Left cardiac atrium (tissue), 4 donors: Measurements from ENCODE around the gene OR8A1. TPM values are rescaled to one million over a fixed set of nuclear protein-coding genes. Genes with fewer than 3 reads are reported as not detected.
A peak's percentile ranks its signal among the peaks of the same experiment; 100 is the strongest.
"Not testable (repeated sequence)": the region's sequence is repeated elsewhere in the genome, so short reads cannot be mapped to it uniquely, and the experiment has no call there.

Experiments
- ATAC-seq, 2 donors: fragments of 200-7000 bp; cut with Tn5 transposase; one replicate each; pipeline ENCODE4 v1.9.1; 2020; ENCODE audit warnings: mild to moderate bottlenecking in 2 of 2, moderate library complexity in 2 of 2
- DNase-seq: peaks from one replicate; pipeline ENCODE4 v3.0.0-alpha.2; 2020
- intact Hi-C, 2 donors: fragments of 100-400 bp; cut with DNase I; formaldehyde crosslinking; loops; one replicate each; pipeline versions ENCODE4 v1.14.1 to v1.15.1; 2022 to 2023
- total RNA-seq, 2 donors: library from RNA; stranded (reverse); fragmentation: NEBNext Ultra II Directional; extraction: Animal tissue kit (Norgen Biotek cat#: 25700); gene quantifications; one replicate each; pipeline ENCODE4 v1.2.1, GENCODE V29; 2021
- donor health status: DM: no; HTN: yes; CAD: no.
- donor health status: DM: no; HTN: yes; CAD: no; lungs with severe emphysema.
- donor health status: DM: yes; HTN: yes; CAD: no.
- donor health status: Dilated cardiomyopathy.

Gene OR8A1
- total RNA-seq, 2 donors from 2014 or later: not detected

DNA sequence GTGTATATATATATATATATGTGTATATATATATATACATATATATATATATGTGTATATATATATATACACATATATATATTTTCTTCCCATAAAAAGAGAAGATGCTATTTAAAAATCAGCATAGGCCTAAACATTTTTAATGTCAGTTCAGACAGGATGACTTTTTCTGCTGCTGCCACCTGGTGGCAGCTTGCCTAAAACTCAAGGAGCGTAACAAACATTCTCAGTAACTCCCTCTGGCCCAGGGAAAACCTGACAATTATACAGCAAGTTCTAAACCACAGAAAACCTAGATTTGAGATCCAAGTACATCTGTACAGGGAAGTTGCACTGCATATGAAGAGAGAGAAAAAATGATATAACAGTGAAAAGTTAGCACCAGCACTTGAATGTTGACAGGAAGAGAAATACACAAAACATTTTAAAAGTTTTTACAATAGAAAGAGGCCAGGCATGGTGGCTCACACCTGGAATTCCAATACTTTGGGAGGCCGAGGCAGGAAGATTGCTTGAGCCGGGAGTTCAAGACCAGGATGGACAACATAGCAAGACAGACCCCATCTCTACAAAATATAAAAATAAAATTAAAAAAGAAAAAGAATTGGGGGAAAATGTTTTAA is 16.6 kb downstream of the OR8A1 start:
- intact Hi-C loops: loop anchor here in 1 of 2 donors (1.0 to 10.0 kb wide), 2 partner anchors 102 to 171 kb away; no protein-coding TSS in a partner anchor
- ATAC-seq (peak in 1 of 2 donors; percentile 53), DNase-seq (peak; percentile 70)

GRCh38 chr11:124591430-124591829 is 21.6 kb downstream of the OR8A1 start:
- ATAC-seq: no peak
- intact Hi-C loops: no loop called here
- no peak for DNase-seq

- intact Hi-C loops: no loop called here
- DNase-seq (no peak), ATAC-seq (no peak)
These were observed 22.8 kb downstream of the OR8A1 start for GRCh38 chr11:124592627-124593026.

DNA sequence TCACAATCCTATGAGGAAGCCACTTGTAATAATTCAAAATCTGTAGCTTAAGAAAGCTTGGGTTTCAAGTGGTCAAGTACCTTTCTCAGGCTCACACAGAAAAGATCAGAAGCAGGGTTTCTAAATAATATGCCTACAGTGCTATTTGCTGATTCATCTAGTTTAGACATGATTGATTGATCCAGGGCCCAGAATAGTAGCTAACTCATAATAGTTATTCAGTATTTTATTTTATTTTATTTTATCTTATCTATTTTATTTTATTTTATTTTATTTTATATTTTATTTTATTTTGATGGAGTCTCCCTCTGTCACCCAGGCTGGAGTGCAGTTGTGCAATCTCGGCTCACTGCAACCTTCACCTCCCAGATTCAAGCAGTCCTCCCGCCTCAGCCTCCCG is 25.5 kb downstream of the OR8A1 start:
- ATAC-seq: no peak
- intact Hi-C loops: no loop called here
- DNase-seq: no peak

- intact Hi-C loops: no loop called here
- ATAC-seq (no peak), DNase-seq (no peak)
These were observed 27.8 kb downstream of the OR8A1 start for GRCh38 chr11:124597626-124598025.

- DNase-seq: no peak
- intact Hi-C loops: no loop called here
- no peak for ATAC-seq
These were observed 31.0 kb downstream of the OR8A1 start for GRCh38 chr11:124600621-124601320.

- DNase-seq (no peak), ATAC-seq (no peak)
- intact Hi-C loops: no loop called here
These were observed 32.4 kb downstream of the OR8A1 start for GRCh38 chr11:124602193-124602592.

DNA sequence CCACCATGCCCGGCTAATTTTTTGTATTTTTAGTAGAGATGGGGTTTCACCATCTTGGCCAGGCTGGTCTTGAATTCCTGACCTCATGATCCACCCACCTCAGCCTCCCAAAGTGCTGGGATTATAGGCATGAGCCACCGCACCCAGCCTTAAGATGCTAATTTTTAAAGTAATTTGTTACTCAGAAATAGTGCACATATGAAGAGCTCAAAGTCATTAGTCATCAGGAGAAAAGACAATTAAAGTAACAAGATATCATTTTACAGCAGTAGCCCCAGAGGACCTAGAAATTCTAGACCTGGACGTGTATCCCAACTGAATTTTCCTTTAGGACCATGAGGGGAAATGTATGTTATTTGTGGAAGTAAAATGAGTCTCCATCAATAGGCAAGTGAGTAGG is 32.9 kb downstream of the OR8A1 start:
- ATAC-seq, DNase-seq, intact Hi-C loops: not testable (repeated sequence)

GRCh38 chr11:124605719-124606118 is 35.9 kb downstream of the OR8A1 start:
- DNase-seq (no peak), ATAC-seq (peak in 1 of 2 donors; percentile 23)
- intact Hi-C loops: no loop called here

DNA sequence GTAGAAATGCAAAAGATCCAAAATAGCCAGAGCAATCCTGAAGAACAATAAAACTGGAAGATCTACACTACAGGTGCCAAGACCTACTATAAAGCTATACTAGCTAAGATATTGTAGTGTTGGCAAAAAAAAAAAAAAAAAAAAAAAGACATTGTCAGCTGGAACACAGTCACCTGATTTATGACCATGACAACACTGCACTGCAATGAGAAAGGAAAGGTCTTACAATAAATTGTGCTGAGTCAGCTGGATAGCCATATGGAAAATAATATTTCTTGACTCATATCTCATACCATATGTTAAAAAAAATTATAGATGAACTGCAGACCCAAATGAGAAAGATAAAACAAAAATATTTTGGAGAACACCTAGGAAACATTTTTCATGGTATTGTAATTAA is 38.4 kb downstream of the OR8A1 start:
- intact Hi-C loops: no loop called here
- ATAC-seq: no peak
- no peak for DNase-seq

GRCh38 chr11:124610295-124610694 is 40.5 kb downstream of the OR8A1 start:
- ATAC-seq: no peak
- intact Hi-C loops: no loop called here
- DNase-seq: no peak

- DNase-seq: no peak
- ATAC-seq: no peak
- intact Hi-C loops: no loop called here
These were observed 41.3 kb downstream of the OR8A1 start, which contains the start of gene PANX3 for GRCh38 chr11:124611064-124611463. Gene PANX3, plus strand, starts transcription at chr11:124611428. Its CDS starts 129 bp downstream, at chr11:124611557.

DNA sequence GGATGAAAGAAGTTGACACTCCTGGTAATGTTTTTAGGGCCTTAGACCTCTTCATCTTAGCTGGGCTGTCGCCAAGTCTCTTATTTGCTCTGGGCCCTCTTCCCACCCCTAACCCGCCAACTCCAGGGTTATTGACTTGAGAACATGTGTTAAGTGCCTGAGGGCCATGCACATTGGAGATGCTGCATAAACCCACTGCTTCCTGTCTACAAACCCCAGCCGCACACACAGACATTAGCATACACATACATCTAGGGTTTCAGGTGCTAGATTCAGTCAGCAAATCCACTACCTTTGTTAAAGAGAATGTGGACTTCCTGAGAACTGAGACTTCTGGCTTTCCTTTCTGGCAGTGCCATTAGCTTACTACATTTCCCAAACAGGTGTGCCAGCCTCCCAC is 42.2 kb downstream of the OR8A1 start:
- no peak for ATAC-seq
- intact Hi-C loops: no loop called here
- no peak for DNase-seq

DNA sequence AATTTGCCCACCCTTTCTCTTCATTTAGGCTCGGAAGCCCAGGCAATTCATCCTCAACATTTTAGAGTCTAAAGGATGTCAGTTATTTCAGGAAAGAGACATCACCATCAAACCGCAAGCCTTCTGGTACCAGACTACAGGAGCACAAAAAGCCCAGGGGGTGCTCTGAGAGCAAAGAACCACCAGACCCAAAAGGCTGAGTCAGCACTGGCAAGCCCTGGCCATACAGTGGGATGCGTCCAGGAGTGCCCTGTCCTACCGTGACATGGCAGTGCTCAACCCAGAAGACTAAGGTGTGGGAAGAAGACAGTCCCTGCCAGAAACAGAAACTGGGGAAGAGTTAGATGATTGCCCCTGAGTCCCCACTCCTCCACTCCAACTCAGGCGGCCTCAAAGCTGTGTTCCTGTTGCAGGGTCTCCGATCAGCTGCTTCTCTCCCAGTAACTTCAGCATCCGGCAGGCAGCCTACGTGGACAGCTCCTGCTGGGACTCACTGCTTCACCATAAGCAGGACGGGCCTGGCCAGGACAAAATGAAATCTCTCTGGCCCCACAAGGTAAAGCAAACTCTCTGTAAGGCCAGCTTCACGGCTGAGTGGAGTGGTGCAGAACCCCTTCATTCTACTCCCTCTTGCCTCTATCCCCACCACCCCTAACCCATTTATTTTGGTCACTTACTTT is 42.9 kb downstream of the OR8A1 start:
- no peak for DNase-seq

GRCh38 chr11:124618863-124619262 is 49.1 kb downstream of the OR8A1 start:
- no peak for ATAC-seq

More for the DNA sequence above, 42.9 kb downstream of the OR8A1 start:
- ATAC-seq: no peak
- intact Hi-C loops: no loop called here

More at GRCh38 chr11:124618863-124619262, 49.1 kb downstream of the OR8A1 start:
- intact Hi-C loops: no loop called here
- DNase-seq: no peak

Other genes with a start within 250 kb of the OR8A1 start
- gene OR8D2, start 249.8 kb upstream of the OR8A1 start, total RNA-seq: not detected
- not detected for gene OR8B2, start 185.5 kb upstream of the OR8A1 start, total RNA-seq
- gene OR8B3, start 171.0 kb upstream of the OR8A1 start, total RNA-seq: not detected
- not detected for gene OR8B4, start 145.1 kb upstream of the OR8A1 start, total RNA-seq
- not detected for gene OR8B8, start 124.3 kb upstream of the OR8A1 start, total RNA-seq
- not detected for gene OR8B12, start 26.3 kb upstream of the OR8A1 start, total RNA-seq
- not detected for gene PANX3, start 41.4 kb downstream of the OR8A1 start, total RNA-seq
- 10 to 100 TPM; 22.4 to 23.1 TPM for gene TBRG1, start 52.9 kb downstream of the OR8A1 start, total RNA-seq
- gene SIAE, start 103.7 kb downstream of the OR8A1 start, total RNA-seq: 10 to 100 TPM; 40.4 to 41.0 TPM
- gene SPA17, start 103.9 kb downstream of the OR8A1 start, total RNA-seq: 1 to 10 TPM; 3.5 to 4.0 TPM
- 1 to 10 TPM; 6.6 to 8.2 TPM for gene NRGN, start 169.9 kb downstream of the OR8A1 start, total RNA-seq
- 1 to 10 TPM in 1 of 2 donors, under 1 TPM in 1; 0.88 to 1.8 TPM for gene VSIG2, start 182.3 kb downstream of the OR8A1 start, total RNA-seq
- gene ESAM, start 192.3 kb downstream of the OR8A1 start, total RNA-seq: 10 to 100 TPM; 41.6 to 67.2 TPM
- gene MSANTD2, start 230.4 kb downstream of the OR8A1 start, total RNA-seq: 1 to 10 TPM; 4.3 to 5.5 TPM